K562 (cell line): Measurements from ENCODE around the gene MIS18A. TPM values are rescaled to one million over a fixed set of nuclear protein-coding genes. Genes with fewer than 3 reads are reported as not detected.

Experiments
- ATAC-seq: fragments of 200-7000 bp; cut with Tn5 transposase; 3 replicates; pipeline ENCODE4 v1.9.1; 2020; ENCODE audit warnings: moderate library complexity
- BruUV-seq: library from RNA; stranded (reverse); fragments of 400-500 nt; replicated peaks from 2 replicates; lab custom pipeline; 2021; lab: Mats Ljungman, UMichigan
- CTCF ChIA-PET: fragments of 300-600 bp; formaldehyde crosslinking; extraction: SDS; loops from one replicate; lab custom pipeline; 2021; ENCODE audit warnings: low intra/inter-chr PET ratio; lab: Yijun Ruan, JAX
- POLR2A ChIA-PET: fragments of 300-600, 350-650 bp; sonication (Branson Sonifier 250); formaldehyde crosslinking; extraction: SDS; loops from one replicate; lab custom pipeline; 2021; ENCODE audit warnings: antibody characterized with exemption, inconsistent platforms; lab: Yijun Ruan, JAX
- DNase-seq, 4 experiments: peaks; one replicate each; pipeline versions ENCODE4 v3.0.0 to v3.0.0-alpha.2; 2011 to 2018; ENCODE audit warnings: low spot score in 3 of 4, mixed read lengths in 3 of 4; ENCODE audit errors: extremely low read depth in 1 of 4
- FAIRE-seq: peaks from 2 replicates; lab custom pipeline; 2011; peaks lifted over from hg19 to GRCh38; lab: Jason Lieb, UNC
- H2AFZ ChIP-seq: 2 replicates; pipeline ENCODE4 v1.6.0; 2011; ENCODE audit warnings: low read depth, low read length, control low read depth, inconsistent platforms
- H3K27ac ChIP-seq: fragments of 200-600 bp; 3 replicates; pipeline ENCODE4 v1.8.0; 2011; ENCODE audit warnings: low read depth, mild to moderate bottlenecking, control low read depth, inconsistent platforms, low read length, moderate library complexity, mixed read lengths; ENCODE audit errors: extremely low read depth
- H3K27me3 ChIP-seq, 2 experiments: fragments of 300-600 bp in 1 of 2; 2 replicates in 1 of 2; 3 replicates in 1 of 2; pipeline versions ENCODE4 v1.6.0 to v1.8.0; 2011; ENCODE audit warnings: inconsistent platforms in 2 of 2, low read length in 2 of 2, mild to moderate bottlenecking in 1 of 2, mixed read lengths in 1 of 2, moderate library complexity in 1 of 2; ENCODE audit not compliant: control insufficient read depth in 2 of 2, insufficient read depth in 2 of 2
- H3K36me3 ChIP-seq: fragments of 300-600 bp; 3 replicates; pipeline ENCODE4 v1.8.0; 2011; ENCODE audit warnings: mild to moderate bottlenecking, low read length, inconsistent platforms; ENCODE audit not compliant: control insufficient read depth, insufficient read depth
- H3K4me1 ChIP-seq, 2 experiments: fragments of 200-600 bp in 1 of 2; replicated peaks in 1 of 2; 2 replicates in 1 of 2; 3 replicates in 1 of 2; pipeline versions ENCODE4 v1.5.1 to v1.8.0; 2011; ENCODE audit warnings: inconsistent platforms in 2 of 2, low read length in 2 of 2, mild to moderate bottlenecking in 1 of 2, mixed read lengths in 1 of 2, moderate library complexity in 1 of 2; ENCODE audit not compliant: control insufficient read depth in 2 of 2, insufficient read depth in 2 of 2
- H3K4me2 ChIP-seq: 2 replicates; pipeline ENCODE4 v1.6.1; 2011; ENCODE audit warnings: low read length, control low read depth, inconsistent platforms, mixed read lengths; ENCODE audit not compliant: insufficient read depth
- H3K4me3 ChIP-seq: fragments of 200-600 bp; sonication (generic), shearing (Covaris generic); 2 replicates; pipeline ENCODE4 v1.5.1; 2016; ENCODE audit warnings: control low read depth, inconsistent platforms
- H3K79me2 ChIP-seq: fragments of 200-600 bp; 3 replicates; pipeline ENCODE4 v1.8.0; 2011; ENCODE audit warnings: low read length, inconsistent platforms; ENCODE audit not compliant: control insufficient read depth, insufficient read depth
- H3K9ac ChIP-seq, 2 experiments: 2 replicates each; pipeline versions ENCODE4 v1.6.0 to v1.6.1; 2011; ENCODE audit warnings: low read depth in 2 of 2, low read length in 2 of 2, control low read depth in 1 of 2, inconsistent platforms in 1 of 2, mild to moderate bottlenecking in 1 of 2, mixed read lengths in 1 of 2; ENCODE audit not compliant: insufficient read depth in 1 of 2
- H3K9me1 ChIP-seq: one replicate; pipeline ENCODE4 v1.6.0; 2011; ENCODE audit warnings: inconsistent platforms, mild to moderate bottlenecking, low read length, moderate library complexity; ENCODE audit not compliant: control insufficient read depth, insufficient read depth
- H3K9me3 ChIP-seq: replicated peaks from 2 replicates; pipeline ENCODE4 v1.5.1; 2011; ENCODE audit warnings: low read depth, low read length, inconsistent platforms; ENCODE audit not compliant: control insufficient read depth, insufficient read depth
- H4K20me1 ChIP-seq: replicated peaks from 2 replicates; pipeline ENCODE4 v1.6.1; 2011; ENCODE audit warnings: low read length, inconsistent platforms, mixed read lengths; ENCODE audit not compliant: control insufficient read depth, insufficient read depth
- CEBPB ChIP-seq: fragments of 450-650 bp; IDR thresholded peaks from 2 replicates; pipeline ENCODE4 v1.6.1; 2016; ENCODE audit warnings: missing genetic modification characterization, missing compliant biosample characterization
- RBM34 ChIP-seq: fragments of 200-400 bp; formaldehyde crosslinking; IDR thresholded peaks from 2 replicates; pipeline ENCODE4 v1.6.1; 2018; ENCODE audit warnings: low read length, borderline replicate concordance; ENCODE audit not compliant: insufficient read depth
- SIN3A ChIP-seq, 2 experiments: fragments of 150-350 bp in 1 of 2; IDR thresholded peaks; 2 replicates each; pipeline ENCODE4 v1.6.1; 2011 to 2016; ENCODE audit warnings: borderline replicate concordance in 2 of 2, low read depth in 2 of 2, low read length in 2 of 2, mild to moderate bottlenecking in 2 of 2, moderate library complexity in 2 of 2; ENCODE audit not compliant: control insufficient read depth in 1 of 2
- WGBS: fragments of 100-300 bp; shearing (Covaris generic); methylation state at CpG from one replicate; pipeline ENCODE4 v1.1.6; 2016; ENCODE audit warnings: low coverage, mixed read lengths; ENCODE audit not compliant: insufficient coverage; ENCODE audit errors: missing lambda C conversion rate; 5-methylcytosine and 5-hydroxymethylcytosine counted together
- in situ Hi-C: fragments of 300-500 bp; cut with MboI; formaldehyde crosslinking; loops from 4 replicates; pipeline ENCODE4 v1.15.0; 2018; ENCODE audit warnings: inconsistent platforms, mixed read lengths
- intact Hi-C: fragments of 100-400 bp; cut with micrococcal nuclease; formaldehyde crosslinking; loops from 2 replicates; pipeline ENCODE4 v1.14.2; 2022
- polyA plus RNA-seq, 8 experiments: library from polyadenylated mRNA; depleted of rRNA in 4 of 8; stranded (reverse) in 5 of 8; unstranded in 3 of 8; fragments of >200 nt; fragmentation: Nextera tagmentation in 2 of 8; fragmentation: Illumina TruSeq in 1 of 8; extraction: Ambion mirVana in 2 of 8; extraction: Trizol in 1 of 8; gene quantifications; 2 replicates each; pipeline versions ENCODE4 v1.2.1 to v1.2.3, GENCODE V29; 2011 to 2014; ENCODE audit warnings: inconsistent platforms in 1 of 8, missing spikeins in 1 of 8
- total RNA-seq, 7 experiments: library from RNA; depleted of rRNA in 6 of 7; stranded (reverse); fragments of >200 nt in 6 of 7; fragmentation: Illumina TruSeq in 2 of 7; extraction: Trizol in 2 of 7; gene quantifications; 2 replicates each; pipeline versions ENCODE4 v1.2.1 to v1.2.3, GENCODE V29; 2011 to 2021; ENCODE audit warnings: low replicate concordance in 1 of 7
- TF ChIP-seq, protein P1 (sequence below): sonication (generic); formaldehyde crosslinking; IDR thresholded peaks from 2 replicates; pipeline ENCODE4 v1.8.0; 2022; ENCODE audit warnings: mild to moderate bottlenecking, missing genetic modification reagents
- TF ChIP-seq, protein P2 (sequence below): fragments of 450-650 bp; IDR thresholded peaks from 2 replicates; pipeline ENCODE4 v1.6.1; 2016; ENCODE audit warnings: missing biosample characterization, missing genetic modification characterization
- TF ChIP-seq, protein P3 (sequence below): IDR thresholded peaks from 2 replicates; pipeline ENCODE4 v1.6.1; 2011; ENCODE audit warnings: borderline replicate concordance, low read depth, mild to moderate bottlenecking, moderate library complexity, low read length; ENCODE audit not compliant: insufficient read depth, poor library complexity, severe bottlenecking

MIS18A gene
- total and polyA plus RNA-seq, 9 of the 15 experiments (the other 6 are each of a cell fraction or from before 2014, with no cell fraction given), result 17.7 to 75.3 (median 60.3) TPM

DNA sequence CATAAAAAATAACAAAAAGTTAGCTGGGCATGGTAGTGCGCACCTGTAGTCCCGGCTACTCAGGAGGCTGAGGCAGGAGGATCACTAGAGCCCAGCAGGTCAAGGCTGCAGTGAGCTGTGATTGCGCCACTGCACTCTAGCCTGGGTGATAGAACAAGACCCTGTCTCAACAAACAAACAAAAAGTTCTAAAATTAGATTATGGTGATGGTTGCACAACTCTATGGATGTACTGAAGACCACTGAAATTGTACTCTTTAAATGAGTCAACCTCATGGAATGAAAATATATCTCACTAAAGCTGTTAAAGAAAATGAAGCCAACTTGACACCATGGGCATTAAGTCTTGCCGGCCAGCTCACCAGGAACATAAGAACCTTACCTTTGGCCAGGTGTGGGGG, 28.9 kb upstream of the MIS18A start:
- no TSS peak for BruUV-seq
- Histone ChIP-seq H3K36me3 (peaks cover 68% of the 10 kb centered on the region), H3K4me3 (no peak overlapping the region), H4K20me1 (no peaks in the 10 kb centered on the region), H3K79me2 (no peaks in the 10 kb centered on the region), H3K9me3 (no peaks in the 10 kb centered on the region; the same call in 1 of the 2 replicates), H3K4me2 (no peak overlapping the region), H3K27me3 (no peaks in the 10 kb centered on the region), H3K4me1 (peaks cover 0 to 4% of the 10 kb centered on the region in 2 experiments; a peak in 1 of 5 replicates), H3K9ac (no peak overlapping the region), H3K27ac (no peak overlapping the region), H2AFZ (no peak overlapping the region), H3K9me1 (no peaks in the 10 kb centered on the region)
- intact Hi-C loops (no loop called here), in situ Hi-C loops (no loop called here)
- FAIRE-seq (no peak), ATAC-seq (no peak), DNase-seq (no peak)
- ChIA-PET POLR2A (interaction anchor here (0.7 to 1.6 kb wide), 3 partner anchors 9 to 33 kb away, joined by 4 to 7 read pairs (median 4); partner anchors contain the start of gene MRAP), CTCF (no interaction called here)
- TF ChIP-seq CEBPB (tag), result peak; percentile 30
- no peak for TF ChIP-seq RBM34
- 96% methylated on average over 4 of the region's 4 CpGs for WGBS

DNA sequence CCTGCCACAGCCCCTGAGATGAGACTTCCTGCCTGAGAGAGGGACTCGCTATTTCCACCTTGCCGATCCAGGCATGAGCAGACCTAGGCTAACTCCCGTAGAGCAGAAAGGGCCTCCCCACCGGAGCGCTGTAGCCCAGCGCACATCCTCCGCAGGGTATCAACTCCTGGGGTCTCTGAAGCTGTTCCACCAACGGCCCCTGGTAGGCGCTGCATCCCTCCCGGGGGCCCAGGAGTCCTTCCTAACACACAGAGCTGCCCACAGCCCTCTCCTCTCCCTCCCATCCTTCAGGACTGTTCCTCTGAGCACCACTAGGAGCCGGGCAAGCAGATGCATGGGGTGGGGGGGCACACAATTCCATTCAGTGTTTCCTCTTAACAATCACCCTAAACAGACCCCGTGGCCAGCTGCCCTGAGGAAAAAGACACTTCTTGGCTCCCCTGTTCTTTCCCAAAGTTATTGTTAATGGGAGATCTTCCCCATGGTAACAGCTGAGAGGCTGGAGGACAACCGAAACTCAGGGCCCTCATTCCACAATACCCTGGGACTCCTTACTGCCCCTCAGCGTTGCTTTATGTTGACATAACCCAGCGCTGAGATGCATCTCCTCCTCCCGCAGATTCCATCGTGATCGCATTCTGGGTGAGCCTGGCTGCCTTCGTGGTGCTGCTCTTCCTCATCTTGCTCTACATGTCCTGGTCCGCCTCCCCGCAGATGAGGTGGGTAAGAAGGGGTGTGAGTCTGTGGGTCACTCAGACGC, 27.4 kb upstream of the MIS18A start:
- FAIRE-seq, result no peak
- no peak for TF ChIP-seq SIN3A (IDR thresholded peaks at IDR 0.05; ENCODE audit: borderline replicate concordance in 2 of 2, control insufficient read depth in 1 of 2, low read depth in 2 of 2, low read length in 2 of 2)
- TF ChIP-seq, protein P1, sequence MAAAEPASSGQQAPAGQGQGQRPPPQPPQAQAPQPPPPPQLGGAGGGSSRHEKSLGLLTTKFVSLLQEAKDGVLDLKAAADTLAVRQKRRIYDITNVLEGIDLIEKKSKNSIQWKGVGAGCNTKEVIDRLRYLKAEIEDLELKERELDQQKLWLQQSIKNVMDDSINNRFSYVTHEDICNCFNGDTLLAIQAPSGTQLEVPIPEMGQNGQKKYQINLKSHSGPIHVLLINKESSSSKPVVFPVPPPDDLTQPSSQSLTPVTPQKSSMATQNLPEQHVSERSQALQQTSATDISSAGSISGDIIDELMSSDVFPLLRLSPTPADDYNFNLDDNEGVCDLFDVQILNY (CRISPR knock-in tag), result no peak
- TF ChIP-seq, protein P2, sequence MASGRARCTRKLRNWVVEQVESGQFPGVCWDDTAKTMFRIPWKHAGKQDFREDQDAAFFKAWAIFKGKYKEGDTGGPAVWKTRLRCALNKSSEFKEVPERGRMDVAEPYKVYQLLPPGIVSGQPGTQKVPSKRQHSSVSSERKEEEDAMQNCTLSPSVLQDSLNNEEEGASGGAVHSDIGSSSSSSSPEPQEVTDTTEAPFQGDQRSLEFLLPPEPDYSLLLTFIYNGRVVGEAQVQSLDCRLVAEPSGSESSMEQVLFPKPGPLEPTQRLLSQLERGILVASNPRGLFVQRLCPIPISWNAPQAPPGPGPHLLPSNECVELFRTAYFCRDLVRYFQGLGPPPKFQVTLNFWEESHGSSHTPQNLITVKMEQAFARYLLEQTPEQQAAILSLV (tag), result no peak
- TF ChIP-seq, protein P3, sequence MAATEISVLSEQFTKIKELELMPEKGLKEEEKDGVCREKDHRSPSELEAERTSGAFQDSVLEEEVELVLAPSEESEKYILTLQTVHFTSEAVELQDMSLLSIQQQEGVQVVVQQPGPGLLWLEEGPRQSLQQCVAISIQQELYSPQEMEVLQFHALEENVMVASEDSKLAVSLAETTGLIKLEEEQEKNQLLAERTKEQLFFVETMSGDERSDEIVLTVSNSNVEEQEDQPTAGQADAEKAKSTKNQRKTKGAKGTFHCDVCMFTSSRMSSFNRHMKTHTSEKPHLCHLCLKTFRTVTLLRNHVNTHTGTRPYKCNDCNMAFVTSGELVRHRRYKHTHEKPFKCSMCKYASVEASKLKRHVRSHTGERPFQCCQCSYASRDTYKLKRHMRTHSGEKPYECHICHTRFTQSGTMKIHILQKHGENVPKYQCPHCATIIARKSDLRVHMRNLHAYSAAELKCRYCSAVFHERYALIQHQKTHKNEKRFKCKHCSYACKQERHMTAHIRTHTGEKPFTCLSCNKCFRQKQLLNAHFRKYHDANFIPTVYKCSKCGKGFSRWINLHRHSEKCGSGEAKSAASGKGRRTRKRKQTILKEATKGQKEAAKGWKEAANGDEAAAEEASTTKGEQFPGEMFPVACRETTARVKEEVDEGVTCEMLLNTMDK, result peak; percentile 14

More for the DNA sequence above, 27.4 kb upstream of the MIS18A start:
- intact Hi-C loops, result no loop called here
- 94% methylated on average over 22 of the region's 22 CpGs for WGBS
- POLR2A ChIA-PET, result interaction anchor here (1.3 kb wide), 1 partner anchor 11 kb away, joined by 4 read pairs; no protein-coding TSS in a partner anchor
- Histone ChIP-seq H3K9me3 (no peaks in the 10 kb centered on the region; the same call in 1 of the 2 replicates), H3K36me3 (peaks cover 68% of the 10 kb centered on the region; the same call in 2 of the 3 replicates), H3K9me1 (no peaks in the 10 kb centered on the region), H3K4me1 (no peaks in the 10 kb centered on the region), H3K4me3 (no peak overlapping the region), H3K4me2 (no peak overlapping the region), H2AFZ (no peak overlapping the region), H4K20me1 (no peaks in the 10 kb centered on the region), H3K27ac (no peak overlapping the region), H3K27me3 (no peaks in the 10 kb centered on the region), H3K9ac (peak overlapping the region in 1 of 2 experiments; percentile 26; a peak in 1 of 4 replicates), H3K79me2 (no peaks in the 10 kb centered on the region)
- CTCF ChIA-PET, result no interaction called here
- ATAC-seq (peak; percentile 82), DNase-seq (peak in 2 of 4 experiments; percentile 37 to 46)
- in situ Hi-C loops, result no loop called here
- BruUV-seq, result no TSS peak
